Subcutaneous abdominal adipose tissue (tissue), 5 donors: Measurements from ENCODE around the gene NUP107.

Experiments
- H3K27ac ChIP-seq: one replicate; pipeline ENCODE4 v1.7.0; 2013; ENCODE audit warnings: low read depth, mild to moderate bottlenecking, inconsistent platforms, low read length, moderate library complexity
- H3K27me3 ChIP-seq, 5 donors: one replicate each; pipeline ENCODE4 v1.7.0; 2013; ENCODE audit warnings: low read length in 5 of 5, inconsistent platforms in 1 of 5; ENCODE audit not compliant: control insufficient read depth in 5 of 5, insufficient read depth in 4 of 5
- H3K36me3 ChIP-seq, 5 donors: one replicate each; pipeline ENCODE4 v1.7.0; 2013; ENCODE audit warnings: low read length in 5 of 5; ENCODE audit not compliant: control insufficient read depth in 5 of 5, insufficient read depth in 5 of 5
- H3K4me1 ChIP-seq, 5 donors: one replicate each; pipeline ENCODE4 v1.7.0; 2013; ENCODE audit warnings: low read length in 5 of 5, mild to moderate bottlenecking in 3 of 5, moderate library complexity in 1 of 5; ENCODE audit not compliant: control insufficient read depth in 5 of 5, insufficient read depth in 5 of 5
- H3K4me3 ChIP-seq, 5 donors: one replicate each; pipeline ENCODE4 v1.7.0; 2013; ENCODE audit warnings: low read length in 5 of 5, low read depth in 1 of 5
- H3K9ac ChIP-seq, 5 donors: one replicate each; pipeline ENCODE4 v1.7.0; 2013; ENCODE audit warnings: low read length in 5 of 5, mild to moderate bottlenecking in 4 of 5, moderate library complexity in 3 of 5
- H3K9me3 ChIP-seq, 5 donors: one replicate each; pipeline ENCODE4 v1.7.0; 2013; ENCODE audit warnings: low read length in 5 of 5; ENCODE audit not compliant: control insufficient read depth in 5 of 5
- donor health status: healthy.
- donor health status: healthy.
- donor health status: healthy.
- donor health status: healthy.
- donor health status: healthy.

The NUP107 gene

DNA sequence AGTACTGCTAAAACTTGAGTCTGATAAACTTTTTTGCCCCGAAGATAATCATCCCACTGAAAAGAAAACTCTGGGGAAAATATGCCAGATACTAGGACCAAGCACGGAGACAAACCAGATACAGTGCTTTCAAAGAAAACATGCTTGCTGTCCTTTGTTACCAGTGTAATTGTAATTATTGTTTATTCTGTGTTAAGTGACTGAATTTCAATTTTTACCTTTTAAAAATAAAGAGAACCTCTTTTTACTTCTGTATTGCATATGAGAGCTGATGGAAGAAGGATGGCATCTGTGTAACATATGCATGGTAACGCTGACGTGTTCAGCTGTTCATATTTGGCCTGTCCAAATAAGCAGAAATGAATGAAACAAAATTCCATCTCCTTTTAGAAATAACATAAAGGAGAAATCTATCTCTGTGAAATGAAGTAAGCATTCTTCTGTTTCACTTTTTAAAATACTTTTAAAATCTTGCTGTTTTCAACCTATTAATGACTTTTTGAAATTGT lies 81.7 kb downstream of the NUP107 start:
- Histone ChIP-seq H3K27me3 (no peaks in the 10 kb centered on the region), H3K27ac (no peak overlapping the region), H3K4me3 (no peak overlapping the region), H3K4me1 (no peaks in the 10 kb centered on the region), H3K9me3 (no peaks in the 10 kb centered on the region), H3K9ac (no peak overlapping the region), H3K36me3 (peaks cover 4 to 14% (median 10%) of the 10 kb centered on the region in 5 donors)

DNA sequence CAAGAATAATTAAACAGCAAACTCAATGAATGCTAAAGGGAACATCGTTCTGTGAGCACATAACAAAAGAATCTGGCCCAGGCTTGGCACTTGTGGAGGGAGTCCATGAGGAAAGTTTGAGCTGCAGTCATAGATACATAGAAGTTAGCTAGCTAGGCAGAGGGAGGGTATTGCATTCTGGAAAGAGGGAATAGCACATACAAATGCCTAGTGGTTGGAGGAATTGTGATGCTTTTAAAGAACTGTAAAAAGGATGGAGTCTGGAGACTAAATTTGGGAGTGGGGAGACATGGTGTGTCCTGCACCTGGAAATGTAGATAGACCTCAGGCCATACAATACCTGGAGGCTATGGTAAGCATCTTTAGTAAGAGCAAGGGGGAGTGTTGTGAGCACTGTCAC lies 83.2 kb downstream of the NUP107 start:
- Histone ChIP-seq H3K4me3 (no peak overlapping the region), H3K27ac (no peak overlapping the region), H3K9ac (no peak overlapping the region), H3K4me1 (no peaks in the 10 kb centered on the region), H3K36me3 (peaks cover 4 to 6% (median 4%) of the 10 kb centered on the region in 5 donors), H3K9me3 (no peaks in the 10 kb centered on the region), H3K27me3 (no peaks in the 10 kb centered on the region)

DNA sequence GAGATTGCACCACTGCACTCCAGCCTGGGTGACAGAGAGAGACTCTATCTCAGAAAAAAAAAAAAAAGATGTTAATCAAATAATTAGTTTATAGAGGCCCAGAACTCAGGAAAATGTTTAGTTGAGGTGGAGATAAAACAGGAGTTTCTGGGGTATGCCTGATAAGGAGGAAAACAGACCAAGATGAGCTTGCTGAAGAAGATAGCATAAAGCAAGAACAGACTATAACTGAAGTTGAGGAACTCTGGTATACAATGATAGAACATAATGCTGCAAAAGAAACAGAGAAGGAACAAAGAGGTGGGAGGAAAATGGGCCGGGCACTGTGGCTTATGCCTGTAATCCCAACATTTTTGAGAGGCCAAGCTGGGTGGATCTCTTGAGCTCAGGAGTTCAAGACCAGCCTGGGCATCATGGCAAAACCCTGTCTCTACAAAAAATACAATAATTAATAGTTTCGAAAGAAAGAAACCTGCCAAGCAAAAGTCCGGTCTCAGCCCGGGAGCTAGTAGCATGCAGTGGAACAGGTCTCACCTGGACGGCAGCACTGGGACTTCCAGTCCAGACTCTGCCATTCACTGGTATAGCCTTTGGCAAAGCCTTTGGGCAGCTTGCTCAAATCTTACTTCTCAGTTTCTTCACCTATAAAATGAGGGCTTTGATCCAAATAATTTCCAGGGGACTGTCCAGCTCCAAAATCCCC lies 84.6 kb downstream of the NUP107 start:
- H3K9ac ChIP-seq: no peak overlapping the region
- H3K27ac ChIP-seq: no peak overlapping the region
- H3K27me3 ChIP-seq: no peaks in the 10 kb centered on the region
- H3K4me1 ChIP-seq: no peaks in the 10 kb centered on the region
- H3K36me3 ChIP-seq: peaks cover 4 to 6% (median 4%) of the 10 kb centered on the region in 5 donors
- H3K9me3 ChIP-seq: no peaks in the 10 kb centered on the region
- no peak overlapping the region for H3K4me3 ChIP-seq

DNA sequence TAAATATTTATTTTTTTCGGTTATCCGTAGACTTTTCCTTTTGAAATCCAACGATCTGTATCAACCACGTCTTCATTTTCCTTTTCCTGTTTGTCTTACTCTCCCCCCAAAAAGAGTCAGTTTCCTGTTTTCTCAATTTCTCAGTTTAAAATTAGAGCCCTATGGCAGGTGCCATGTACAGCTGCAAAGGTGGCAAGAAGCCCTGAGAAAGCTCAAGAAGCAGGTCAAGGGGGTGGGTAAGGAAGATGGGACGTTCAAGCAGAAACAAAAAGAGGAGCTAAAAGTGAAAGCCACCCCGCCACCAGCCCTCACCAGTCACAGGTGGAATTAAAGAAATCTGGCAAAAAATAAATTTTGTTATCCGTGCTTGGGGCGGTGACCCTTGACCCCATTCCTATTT lies 85.9 kb downstream of the NUP107 start:
- H3K9me3 ChIP-seq: no peaks in the 10 kb centered on the region
- no peaks in the 10 kb centered on the region for H3K27me3 ChIP-seq
- H3K36me3 ChIP-seq: no peaks in the 10 kb centered on the region
- H3K4me1 ChIP-seq: no peaks in the 10 kb centered on the region
- no peak overlapping the region for H3K9ac ChIP-seq
- H3K4me3 ChIP-seq: no peak overlapping the region
- H3K27ac ChIP-seq: no peak overlapping the region

DNA sequence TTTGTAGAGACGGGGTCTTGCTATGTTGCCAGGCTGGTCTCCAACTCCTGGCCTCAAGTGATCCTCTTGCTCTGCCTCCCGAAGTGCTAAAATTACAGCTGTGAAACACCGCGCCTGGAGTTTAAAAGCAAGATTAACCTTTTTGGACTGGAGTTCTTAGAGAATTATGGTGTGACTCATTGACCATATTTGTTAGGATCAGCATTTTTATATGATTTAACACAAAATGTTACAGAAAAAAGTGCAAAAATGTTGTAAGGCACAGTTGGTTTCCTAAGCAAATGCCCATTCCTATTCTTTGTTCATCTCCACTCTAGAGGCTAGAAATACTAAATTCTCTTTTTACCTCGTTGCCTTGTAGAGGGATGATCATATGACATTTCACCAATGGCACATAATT lies 86.8 kb downstream of the NUP107 start:
- Histone ChIP-seq H3K27me3 (no peaks in the 10 kb centered on the region), H3K27ac (no peak overlapping the region), H3K36me3 (no peaks in the 10 kb centered on the region), H3K9me3 (no peaks in the 10 kb centered on the region), H3K4me1 (no peaks in the 10 kb centered on the region), H3K9ac (no peak overlapping the region), H3K4me3 (no peak overlapping the region)

DNA sequence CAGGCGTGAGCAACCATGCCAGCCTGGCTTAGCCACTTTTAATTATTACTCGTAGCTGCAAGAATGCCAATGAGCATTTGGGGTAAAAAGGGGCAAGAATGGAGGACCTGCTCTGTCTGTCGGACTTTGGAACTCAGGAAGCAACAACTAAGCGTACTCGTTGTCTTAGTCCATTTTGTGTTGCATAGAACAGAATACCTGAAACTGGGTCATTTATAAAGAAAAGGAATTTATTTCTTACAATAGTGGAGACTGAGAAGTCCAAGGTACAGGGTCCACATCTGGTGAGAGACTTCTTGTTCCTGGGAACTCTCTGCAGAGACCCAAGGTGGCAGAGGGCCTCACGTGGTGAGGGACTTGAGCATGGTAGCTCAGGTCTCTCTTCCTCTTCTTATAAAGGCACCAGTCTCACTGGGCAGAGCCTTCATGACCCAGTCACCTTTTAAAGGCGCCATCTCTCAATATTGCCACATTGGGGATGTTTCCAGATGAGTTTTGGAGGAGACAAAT lies 88.4 kb downstream of the NUP107 start:
- H3K4me1 ChIP-seq: no peaks in the 10 kb centered on the region
- H3K9ac ChIP-seq: no peak overlapping the region
- H3K36me3 ChIP-seq: no peaks in the 10 kb centered on the region

DNA sequence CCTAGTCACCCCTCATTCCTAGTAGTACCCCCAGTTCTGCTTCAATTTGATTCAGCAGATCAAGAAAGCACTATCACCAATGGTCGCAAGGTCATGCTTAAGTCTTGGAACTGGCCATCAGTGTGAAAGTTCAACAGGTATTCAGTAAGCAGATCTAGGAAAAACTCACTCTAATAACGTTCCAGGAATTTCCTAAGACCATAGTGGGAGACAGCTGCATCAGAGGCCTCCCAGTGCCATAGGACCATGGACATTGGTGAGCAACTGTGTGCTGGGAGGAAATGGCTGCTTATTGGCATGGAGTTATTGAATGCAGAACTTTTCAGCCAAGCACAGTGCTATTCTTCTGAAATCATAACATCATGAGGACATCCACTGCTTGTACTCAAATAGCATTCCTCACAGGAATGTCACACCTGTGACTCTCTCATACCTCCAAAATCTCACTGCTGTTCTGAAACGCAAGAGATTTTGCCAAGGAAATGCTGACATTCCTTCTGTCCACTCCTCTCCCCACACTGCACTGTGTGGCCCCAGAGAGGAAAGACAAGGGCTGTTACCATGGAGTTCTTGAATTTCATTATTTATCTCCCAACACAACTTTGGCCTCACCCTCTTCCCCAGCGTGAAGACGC lies 90.3 kb downstream of the NUP107 start:
- H3K9me3 ChIP-seq: no peaks in the 10 kb centered on the region
- H3K36me3 ChIP-seq: peaks cover 0 to under 1% (median 0%) of the 10 kb centered on the region in 5 donors
- no peak overlapping the region for H3K9ac ChIP-seq
- no peak overlapping the region for H3K4me3 ChIP-seq
- H3K27ac ChIP-seq: no peak overlapping the region
- no peaks in the 10 kb centered on the region for H3K4me1 ChIP-seq
- H3K27me3 ChIP-seq: no peaks in the 10 kb centered on the region

More for the DNA sequence above, 88.4 kb downstream of the NUP107 start:
- no peaks in the 10 kb centered on the region for H3K27me3 ChIP-seq
- H3K9me3 ChIP-seq: no peaks in the 10 kb centered on the region
- no peak overlapping the region for H3K27ac ChIP-seq
- H3K4me3 ChIP-seq: no peak overlapping the region

DNA sequence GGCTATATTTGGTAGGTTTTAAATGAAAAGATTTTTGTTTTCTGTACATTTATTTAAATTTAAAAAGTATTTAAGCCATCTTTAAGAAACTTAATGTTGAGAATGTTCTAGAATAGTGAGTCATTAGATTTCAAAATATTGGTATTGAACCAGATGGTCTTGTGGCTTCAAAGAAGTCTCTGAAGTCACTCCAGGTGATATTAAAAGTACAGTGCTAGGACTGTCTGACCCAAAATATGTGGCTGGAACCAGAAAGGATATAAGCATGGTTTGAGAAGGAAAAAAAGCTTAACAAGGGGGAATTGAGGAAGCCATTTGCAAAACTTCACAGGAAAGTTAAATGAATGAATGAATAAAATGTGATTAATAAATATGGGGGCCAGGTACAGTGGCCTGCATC lies 92.5 kb downstream of the NUP107 start:
- H3K9me3 ChIP-seq: no peaks in the 10 kb centered on the region
- H3K4me1 ChIP-seq: peaks cover 0 to 4% (median 0%) of the 10 kb centered on the region in 5 donors
- no peaks in the 10 kb centered on the region for H3K27me3 ChIP-seq
- no peak overlapping the region for H3K27ac ChIP-seq
- H3K36me3 ChIP-seq: peaks cover 0 to 4% (median 0%) of the 10 kb centered on the region in 5 donors
- H3K4me3 ChIP-seq: no peak overlapping the region
- no peak overlapping the region for H3K9ac ChIP-seq

DNA sequence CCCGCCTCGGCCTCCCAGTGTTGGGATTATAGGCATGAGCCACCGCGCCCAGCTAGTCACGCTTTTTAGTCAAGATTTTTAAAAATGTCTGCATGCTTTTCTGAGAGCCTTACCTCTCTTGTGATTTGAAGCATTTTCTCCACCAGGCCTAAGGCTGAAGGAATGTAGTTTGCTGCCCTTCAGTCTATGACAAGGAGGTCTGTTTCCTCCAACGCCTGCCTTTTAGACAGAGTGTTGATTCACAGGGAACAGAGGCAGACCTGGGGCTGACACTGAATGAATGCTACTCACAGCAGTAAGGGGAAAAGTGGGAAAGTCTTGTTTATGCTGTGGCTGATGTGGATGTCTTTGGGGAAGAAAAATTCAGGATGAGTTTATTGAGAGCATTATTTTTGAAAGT lies 94.0 kb downstream of the NUP107 start:
- no peaks in the 10 kb centered on the region for H3K27me3 ChIP-seq
- no peak overlapping the region for H3K4me3 ChIP-seq
- H3K9me3 ChIP-seq: no peaks in the 10 kb centered on the region
- peaks cover 0 to 4% (median 0%) of the 10 kb centered on the region in 5 donors for H3K36me3 ChIP-seq
- peaks cover 0 to 9% (median 7%) of the 10 kb centered on the region in 5 donors for H3K4me1 ChIP-seq
- H3K27ac ChIP-seq: no peak overlapping the region
- no peak overlapping the region for H3K9ac ChIP-seq

DNA sequence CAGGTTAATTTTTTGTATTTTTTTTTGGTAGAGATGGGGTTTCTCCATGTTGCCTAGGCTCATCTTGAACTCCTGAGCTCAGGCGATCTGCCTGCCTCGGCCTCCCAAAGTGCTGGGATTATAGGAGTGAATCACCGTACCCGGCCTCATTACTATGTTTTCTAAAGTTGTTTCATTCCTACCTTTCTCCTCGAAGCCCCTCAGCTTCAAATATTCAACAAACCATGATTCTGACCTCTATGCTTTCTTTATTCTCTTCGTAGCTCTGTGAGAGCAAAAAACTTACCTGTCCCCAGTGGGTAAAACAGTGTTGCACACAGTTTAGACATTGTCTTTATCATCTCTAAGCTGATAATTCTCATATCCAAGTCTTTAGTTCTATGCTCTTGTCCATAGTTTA lies 95.0 kb downstream of the NUP107 start:
- Histone ChIP-seq H3K4me1 (peaks cover 0 to 10% (median 9%) of the 10 kb centered on the region in 5 donors), H3K27me3 (no peaks in the 10 kb centered on the region), H3K9ac (no peak overlapping the region), H3K36me3 (peaks cover 0 to 4% (median 0%) of the 10 kb centered on the region in 5 donors), H3K27ac (no peak overlapping the region), H3K9me3 (no peaks in the 10 kb centered on the region), H3K4me3 (no peak overlapping the region)
